DOHH2 (cell line): ENCODE measurements around the gene ANXA3.

Experiments
- H3F3A ChIP-seq: fragments of 200-600 bp; sonication (generic), shearing (Covaris generic); 2 replicates; pipeline ENCODE4 v1.6.0; 2016; ENCODE audit warnings: antibody characterized with exemption, mild to moderate bottlenecking; ENCODE audit not compliant: control insufficient read depth, insufficient read depth
- H3K27ac ChIP-seq: fragments of 200-600 bp; sonication (generic); 2 replicates; pipeline ENCODE4 v1.5.1; 2014; ENCODE audit warnings: low read depth, mild to moderate bottlenecking, low read length, moderate library complexity
- H3K27me3 ChIP-seq: fragments of 200-600 bp; sonication (generic); 2 replicates; pipeline ENCODE4 v1.6.1; 2014; ENCODE audit warnings: mild to moderate bottlenecking, low read length, mixed read lengths; ENCODE audit not compliant: control insufficient read depth
- H3K36me3 ChIP-seq: fragments of 200-600 bp; sonication (generic); 2 replicates; pipeline ENCODE4 v1.6.1; 2014; ENCODE audit warnings: mild to moderate bottlenecking, low read length, moderate library complexity, mixed read lengths; ENCODE audit not compliant: control insufficient read depth
- H3K4me1 ChIP-seq: fragments of 200-600 bp; sonication (generic); 2 replicates; pipeline ENCODE4 v1.6.1; 2014; ENCODE audit warnings: mild to moderate bottlenecking, low read length, mixed read lengths; ENCODE audit not compliant: control insufficient read depth
- H3K4me2 ChIP-seq: fragments of 200-600 bp; sonication (generic); 2 replicates; pipeline ENCODE4 v1.6.0; 2014; ENCODE audit warnings: mild to moderate bottlenecking, low read length, moderate library complexity
- H3K4me3 ChIP-seq: fragments of 200-600 bp; sonication (generic); 2 replicates; pipeline ENCODE4 v1.5.1; 2014; ENCODE audit warnings: mild to moderate bottlenecking, low read length, mixed read lengths
- H3K79me2 ChIP-seq: fragments of 200-600 bp; sonication (generic); 2 replicates; pipeline ENCODE4 v1.6.1; 2014; ENCODE audit warnings: mild to moderate bottlenecking, low read length, mixed read lengths; ENCODE audit not compliant: control insufficient read depth
- H3K9me2 ChIP-seq: fragments of 200-600 bp; sonication (generic); replicated peaks from 2 replicates; pipeline ENCODE4 v1.6.1; 2014; ENCODE audit warnings: mild to moderate bottlenecking, low read length, mixed read lengths; ENCODE audit not compliant: control insufficient read depth
- H3K9me3 ChIP-seq: fragments of 200-600 bp; sonication (generic); 2 replicates; pipeline ENCODE4 v1.6.1; 2014; ENCODE audit warnings: antibody characterized with exemption, low read length, mixed read lengths; ENCODE audit not compliant: control insufficient read depth, insufficient read depth
- H4K20me1 ChIP-seq: fragments of 200-600 bp; sonication (generic); 2 replicates; pipeline ENCODE4 v1.6.0; 2014; ENCODE audit warnings: low read depth, mild to moderate bottlenecking, antibody characterized with exemption, low read length, moderate library complexity; ENCODE audit not compliant: control insufficient read depth, insufficient read depth
- EZH2phosphoT487 ChIP-seq: fragments of 200-600 bp; sonication (generic); IDR thresholded peaks from 2 replicates; pipeline ENCODE4 v1.6.1; 2017; ENCODE audit warnings: borderline replicate concordance, mild to moderate bottlenecking, antibody characterized with exemption, low read length, moderate library complexity, mixed read lengths
- TF ChIP-seq, protein P1 (sequence below): fragments of 200-600 bp; sonication (generic); IDR thresholded peaks from one replicate; pipeline ENCODE4 v1.5.1; 2014; ENCODE audit warnings: antibody characterized with exemption, mild to moderate bottlenecking, low read depth, low read length; ENCODE audit not compliant: poor library complexity, severe bottlenecking

ANXA3 gene

DNA sequence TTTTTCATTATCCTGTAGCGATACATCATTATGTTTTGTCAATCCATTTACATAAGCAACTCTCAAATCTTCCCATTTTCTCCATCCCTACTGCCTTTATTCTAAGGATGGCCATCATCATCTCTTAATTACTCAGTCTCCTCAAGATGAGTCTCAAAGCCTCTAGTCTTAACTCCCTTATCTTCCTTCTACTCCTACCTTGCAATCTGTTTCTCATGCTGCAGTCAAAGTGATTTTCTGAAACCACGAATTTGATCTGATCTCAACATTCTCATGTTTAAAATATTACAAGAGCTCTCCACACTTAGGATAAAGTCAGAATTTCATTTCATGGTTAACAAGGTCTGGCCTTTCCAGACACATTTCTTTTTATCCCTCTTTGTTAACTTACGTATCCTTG lies 51.8 kb downstream of the ANXA3 start:
- H4K20me1 ChIP-seq: no peaks in the 10 kb centered on the region

GRCh38 chr4:78604988-78605387 lies 53.4 kb downstream of the ANXA3 start:
- H3K4me1 ChIP-seq: peaks cover 4% of the 10 kb centered on the region
- no peaks in the 10 kb centered on the region for H3K9me3 ChIP-seq
- H3K36me3 ChIP-seq: no peaks in the 10 kb centered on the region
- no peaks in the 10 kb centered on the region for H3K79me2 ChIP-seq
- TF ChIP-seq, protein P1, sequence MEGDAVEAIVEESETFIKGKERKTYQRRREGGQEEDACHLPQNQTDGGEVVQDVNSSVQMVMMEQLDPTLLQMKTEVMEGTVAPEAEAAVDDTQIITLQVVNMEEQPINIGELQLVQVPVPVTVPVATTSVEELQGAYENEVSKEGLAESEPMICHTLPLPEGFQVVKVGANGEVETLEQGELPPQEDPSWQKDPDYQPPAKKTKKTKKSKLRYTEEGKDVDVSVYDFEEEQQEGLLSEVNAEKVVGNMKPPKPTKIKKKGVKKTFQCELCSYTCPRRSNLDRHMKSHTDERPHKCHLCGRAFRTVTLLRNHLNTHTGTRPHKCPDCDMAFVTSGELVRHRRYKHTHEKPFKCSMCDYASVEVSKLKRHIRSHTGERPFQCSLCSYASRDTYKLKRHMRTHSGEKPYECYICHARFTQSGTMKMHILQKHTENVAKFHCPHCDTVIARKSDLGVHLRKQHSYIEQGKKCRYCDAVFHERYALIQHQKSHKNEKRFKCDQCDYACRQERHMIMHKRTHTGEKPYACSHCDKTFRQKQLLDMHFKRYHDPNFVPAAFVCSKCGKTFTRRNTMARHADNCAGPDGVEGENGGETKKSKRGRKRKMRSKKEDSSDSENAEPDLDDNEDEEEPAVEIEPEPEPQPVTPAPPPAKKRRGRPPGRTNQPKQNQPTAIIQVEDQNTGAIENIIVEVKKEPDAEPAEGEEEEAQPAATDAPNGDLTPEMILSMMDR: no peak
- TF ChIP-seq EZH2phosphoT487: no peak
- H3F3A ChIP-seq: no peaks in the 10 kb centered on the region
- no peak overlapping the region for H3K27ac ChIP-seq
- H4K20me1 ChIP-seq: no peaks in the 10 kb centered on the region
- no peak overlapping the region for H3K4me2 ChIP-seq
- H3K9me2 ChIP-seq: no peaks in the 10 kb centered on the region
- H3K27me3 ChIP-seq: no peaks in the 10 kb centered on the region
- H3K4me3 ChIP-seq: no peak overlapping the region

More for the DNA sequence above, 51.8 kb downstream of the ANXA3 start:
- H3F3A ChIP-seq: no peaks in the 10 kb centered on the region
- H3K27ac ChIP-seq: no peak overlapping the region
- no peaks in the 10 kb centered on the region for H3K4me1 ChIP-seq
- no peak for TF ChIP-seq EZH2phosphoT487
- TF ChIP-seq, protein P1: no peak
- H3K9me2 ChIP-seq: no peaks in the 10 kb centered on the region
- no peaks in the 10 kb centered on the region for H3K27me3 ChIP-seq
- no peaks in the 10 kb centered on the region for H3K36me3 ChIP-seq
- no peak overlapping the region for H3K4me3 ChIP-seq
- H3K9me3 ChIP-seq: no peaks in the 10 kb centered on the region
- H3K79me2 ChIP-seq: no peaks in the 10 kb centered on the region
- no peak overlapping the region for H3K4me2 ChIP-seq

DNA sequence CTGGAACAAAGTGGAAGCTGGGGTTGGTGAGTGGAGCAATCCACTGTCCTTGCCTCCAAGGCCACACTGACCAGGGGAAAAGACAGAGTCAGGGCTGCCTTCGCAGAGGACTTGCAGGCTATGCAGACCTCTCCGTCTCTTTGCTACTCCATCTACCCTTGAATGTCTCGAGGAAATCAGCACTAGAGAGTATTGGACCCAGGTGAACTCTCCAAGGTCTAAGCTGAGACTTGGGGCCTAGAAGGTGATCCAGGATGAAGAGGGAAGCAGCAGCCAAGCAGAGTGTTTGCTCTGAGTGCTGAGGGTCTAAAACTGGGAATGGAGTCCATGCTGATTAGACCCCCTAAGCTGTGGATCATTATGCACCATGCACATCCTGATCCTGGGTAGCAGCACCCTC lies 54.5 kb downstream of the ANXA3 start:
- H3K9me2 ChIP-seq: no peaks in the 10 kb centered on the region

More for the DNA sequence above, 54.5 kb downstream of the ANXA3 start:
- Histone ChIP-seq H3F3A (no peaks in the 10 kb centered on the region), H4K20me1 (no peaks in the 10 kb centered on the region), H3K79me2 (no peaks in the 10 kb centered on the region), H3K9me3 (no peaks in the 10 kb centered on the region), H3K36me3 (no peaks in the 10 kb centered on the region), H3K4me2 (no peak overlapping the region), H3K27me3 (no peaks in the 10 kb centered on the region), H3K4me1 (peaks cover 14% of the 10 kb centered on the region), H3K27ac (no peak overlapping the region), H3K4me3 (no peak overlapping the region)
- TF ChIP-seq EZH2phosphoT487: no peak
- TF ChIP-seq, protein P1: no peak
